ENCODE results near the gene TEX13D.
"Not testable (repeated sequence)": the region's sequence is repeated elsewhere in the genome, so short reads cannot be mapped to it uniquely, and the experiment has no call there.

Gene TEX13D

DNA sequence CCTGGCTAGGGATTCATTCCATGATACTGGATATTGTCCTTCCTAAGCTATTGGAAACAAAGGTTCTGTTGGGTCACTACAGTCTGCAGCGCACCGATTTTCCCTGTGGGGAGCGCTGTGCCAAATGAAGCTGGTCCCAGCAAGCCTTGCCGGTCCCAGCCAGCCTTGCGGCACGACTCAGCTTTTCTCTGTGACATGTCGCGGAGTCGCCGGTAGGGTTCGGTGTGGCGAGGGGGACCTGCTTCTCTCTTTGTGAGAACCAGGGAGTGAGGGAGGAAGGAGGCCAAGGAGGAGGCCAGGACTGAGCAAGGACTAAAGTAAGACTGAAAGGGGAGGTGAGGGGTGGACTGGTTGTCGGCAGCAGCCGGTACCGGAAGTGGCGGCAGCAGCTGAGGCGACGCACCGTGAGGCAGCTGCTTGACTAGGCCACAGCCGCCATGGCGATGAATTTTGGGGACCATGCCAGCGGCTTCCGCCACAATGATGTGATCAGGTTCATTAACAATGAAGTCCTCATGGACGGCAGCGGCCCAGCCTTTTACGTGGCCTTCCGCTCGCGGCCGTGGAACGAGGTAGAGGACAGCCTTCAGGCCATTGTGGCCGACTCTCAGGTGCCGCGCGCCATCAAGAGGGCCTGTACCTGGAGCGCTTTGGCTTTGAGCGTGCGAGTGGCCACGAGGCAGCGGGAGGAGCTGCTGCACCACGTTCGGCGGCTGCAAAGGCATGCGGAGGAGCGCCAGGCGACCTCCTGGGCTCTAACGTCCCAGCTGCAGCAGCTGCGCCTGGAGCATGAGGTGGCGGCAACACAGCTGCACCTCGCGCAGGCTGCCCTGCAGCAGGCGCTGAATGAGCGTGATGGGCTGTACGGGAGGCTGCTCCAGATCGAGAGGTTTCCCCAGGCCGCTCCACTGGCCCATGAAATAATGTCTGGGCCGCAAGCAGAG lies at the start of gene TEX13D:
TEX13D (plus strand) TSS at position 180 of the 944 bp plus-strand sequence; CDS start at position 438, 258 bp downstream.
- no peak for DNase-seq

DNA sequence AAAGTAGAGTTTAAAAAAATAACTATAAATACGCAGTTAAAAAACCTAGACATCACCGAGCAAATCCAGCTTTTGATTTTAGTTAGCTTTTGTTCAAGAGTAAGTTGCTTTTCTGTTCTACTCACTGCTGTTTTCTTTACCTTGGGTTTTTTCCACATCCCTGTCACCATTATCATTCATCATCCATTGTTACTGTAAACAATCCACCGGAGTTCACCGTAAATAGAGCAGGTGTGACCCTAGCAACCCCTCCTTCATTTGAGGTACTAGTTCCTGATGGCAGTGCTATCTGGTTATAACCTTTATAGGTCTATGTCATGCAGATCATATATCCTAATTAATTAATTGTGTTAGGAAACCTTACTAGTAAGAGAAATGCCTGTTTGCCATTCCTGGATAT lies 43.0 kb upstream of the TEX13D start:
- DNase-seq, result no peak

DNA sequence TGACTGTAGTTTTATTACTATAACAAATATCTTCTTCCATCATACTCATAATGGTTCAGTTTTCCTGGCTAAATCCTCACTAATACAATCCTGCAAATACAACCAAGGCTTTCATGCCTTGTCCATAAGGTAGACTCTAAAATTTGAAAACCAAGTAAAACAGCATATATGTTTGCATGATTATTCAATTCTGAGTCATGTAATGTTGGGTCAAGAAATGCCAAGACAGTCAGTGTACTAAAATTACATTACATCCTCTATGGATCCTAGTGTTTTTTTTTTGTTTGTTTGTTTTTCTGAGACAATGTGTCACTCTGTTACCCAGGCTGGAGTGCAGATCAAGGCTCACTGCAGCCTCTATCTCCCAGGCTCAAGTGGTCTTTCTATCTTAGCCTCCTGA lies 38.6 kb upstream of the TEX13D start:
- DNase-seq, result no peak

DNA sequence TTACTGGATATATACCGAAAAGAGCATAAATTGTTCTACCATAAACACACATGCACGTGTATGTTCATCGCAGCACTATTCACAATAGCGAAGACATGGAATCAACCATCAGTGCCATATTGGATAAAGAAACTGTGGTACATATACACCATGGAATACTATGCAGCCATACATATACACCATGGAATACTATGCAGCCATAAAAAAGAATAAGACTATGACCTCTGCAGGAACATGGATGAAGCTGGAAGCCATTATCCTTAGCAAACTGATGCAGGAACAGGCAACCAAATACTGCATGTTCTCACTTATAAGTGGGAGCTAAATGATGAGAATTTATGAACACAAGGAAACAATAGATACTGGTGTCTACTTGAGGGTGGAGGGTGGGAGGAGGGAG lies 33.1 kb upstream of the TEX13D start:
- DNase-seq, result not testable (repeated sequence)

DNA sequence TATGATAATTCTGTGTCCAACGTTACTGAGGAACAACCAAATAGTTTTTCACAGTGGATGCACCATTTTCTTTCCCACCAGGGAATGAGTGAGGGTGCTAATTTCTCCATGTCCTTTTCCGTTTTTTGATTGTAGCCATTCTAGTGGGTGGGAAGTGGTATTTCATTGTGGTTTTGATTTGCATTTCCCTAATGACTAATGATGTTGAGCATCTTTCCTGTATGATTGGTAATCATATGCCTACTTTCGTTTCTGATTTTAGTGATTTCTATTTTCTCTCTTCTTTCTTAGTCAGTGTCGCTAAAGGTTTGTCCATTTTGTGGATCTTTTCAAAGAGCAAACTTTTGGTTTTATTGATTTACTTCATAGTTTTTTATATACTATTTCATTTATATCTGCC lies 32.1 kb upstream of the TEX13D start:
- no peak for DNase-seq

DNA sequence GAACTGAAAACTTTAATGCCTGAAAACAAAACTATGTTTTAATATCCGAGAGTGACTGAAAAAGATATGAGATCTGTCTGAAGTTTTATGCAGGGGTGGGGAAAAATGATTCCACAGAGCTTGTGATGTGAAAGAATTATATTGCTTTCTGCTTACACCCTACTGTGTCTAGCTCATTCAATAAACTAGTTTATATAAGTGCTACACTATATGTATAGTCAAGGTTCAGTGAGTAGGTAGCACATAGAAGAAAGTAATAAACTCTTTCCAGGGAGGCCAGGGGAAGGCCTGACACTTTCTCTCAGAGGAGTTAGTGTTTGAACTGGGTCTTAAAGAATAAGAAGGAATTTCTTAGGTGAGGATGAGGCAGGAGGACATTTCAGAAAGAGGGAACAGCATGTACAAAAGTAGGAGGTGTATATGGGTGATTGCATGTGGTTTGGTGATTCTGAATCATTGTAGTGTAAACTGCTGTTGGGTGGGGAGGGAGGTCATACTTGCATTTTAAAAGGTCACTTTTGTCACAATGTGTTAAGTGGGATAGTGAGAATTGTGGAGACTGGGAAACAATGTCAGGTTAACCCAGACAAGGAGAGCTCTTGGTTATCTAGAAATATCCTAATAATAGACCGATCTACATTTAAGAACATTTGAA lies 25.1 kb upstream of the TEX13D start:
- no peak for DNase-seq

DNA sequence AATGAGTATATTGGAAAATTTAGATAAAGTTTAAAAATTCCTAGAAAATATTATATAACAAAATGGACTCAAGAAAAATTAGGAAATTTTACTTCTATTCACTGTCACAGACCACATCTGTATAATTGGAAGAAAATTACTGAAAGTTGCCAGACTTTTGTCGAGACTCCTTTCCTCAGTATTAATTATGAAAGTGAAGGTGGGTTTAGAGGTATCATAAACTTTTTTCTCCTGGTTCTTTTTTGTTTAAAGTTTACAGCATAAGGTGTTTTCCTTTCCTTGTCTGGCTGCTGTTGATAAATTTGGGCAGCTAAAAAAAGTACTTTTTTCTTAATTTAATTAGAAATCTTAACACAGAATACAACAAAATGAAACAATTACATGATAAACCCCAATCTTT lies 6.7 kb upstream of the TEX13D start:
- no peak for DNase-seq

DNA sequence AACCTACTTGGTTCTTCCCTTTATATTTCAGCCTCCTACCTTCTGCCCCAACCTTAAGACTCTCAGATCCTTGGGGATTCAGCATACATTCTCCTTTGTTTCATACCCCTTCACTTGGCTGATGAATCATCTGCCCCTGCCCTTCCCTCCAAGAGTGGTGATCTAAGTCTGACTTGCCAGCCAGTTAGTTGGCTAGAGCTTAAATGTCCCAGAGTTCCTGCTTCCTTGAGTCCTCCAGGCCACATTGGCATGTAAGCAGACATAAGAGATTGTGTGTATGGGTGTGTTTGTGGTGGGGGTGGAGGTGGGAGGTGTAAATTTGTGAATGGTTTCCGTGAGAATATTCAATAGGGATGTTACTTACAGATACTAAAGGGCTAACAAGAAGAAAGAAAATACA lies 3.7 kb upstream of the TEX13D start:
- no peak for DNase-seq

DNA sequence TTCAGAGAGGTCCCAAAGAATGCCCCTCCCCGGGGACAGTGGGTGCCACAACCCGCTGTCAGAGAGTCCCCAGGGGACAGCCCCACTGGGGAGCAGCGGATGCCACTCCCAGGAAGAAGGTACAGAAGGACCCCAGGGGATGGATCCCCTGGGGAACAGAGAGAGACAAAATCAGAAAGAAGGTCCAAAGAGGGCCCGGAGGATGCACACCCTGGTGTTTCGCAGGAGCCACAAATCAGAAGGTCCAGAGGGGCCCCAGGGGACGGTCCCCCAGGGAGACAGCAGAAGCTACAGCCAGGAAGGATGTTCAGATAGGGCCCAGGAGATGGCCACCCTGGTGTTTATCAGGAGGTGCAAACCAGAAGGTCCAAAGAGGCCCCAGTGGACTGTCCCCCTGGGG lies 1.4 kb downstream of the TEX13D start:
- no peak for DNase-seq

DNA sequence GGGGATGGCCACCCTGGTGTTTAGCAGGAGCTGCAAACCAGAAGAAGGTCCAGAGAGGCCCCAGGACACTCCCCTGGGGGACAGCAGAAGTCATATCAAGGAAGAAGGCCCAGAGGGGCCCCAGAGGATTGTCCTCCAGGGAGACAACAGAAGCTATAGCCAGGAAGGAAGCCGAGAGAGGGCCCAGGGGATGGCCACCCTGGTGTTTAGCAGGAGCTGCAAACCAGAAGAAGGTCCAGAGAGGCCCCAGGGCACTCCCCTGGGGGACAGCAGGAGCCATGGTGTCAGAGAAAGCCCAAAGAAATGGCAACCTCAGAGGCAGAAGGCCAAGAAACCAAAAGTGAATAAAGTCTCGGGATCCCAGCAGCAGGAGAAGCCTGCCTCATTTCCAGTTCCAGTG lies 2.1 kb downstream of the TEX13D start:
- DNase-seq, result not testable (repeated sequence)

DNA sequence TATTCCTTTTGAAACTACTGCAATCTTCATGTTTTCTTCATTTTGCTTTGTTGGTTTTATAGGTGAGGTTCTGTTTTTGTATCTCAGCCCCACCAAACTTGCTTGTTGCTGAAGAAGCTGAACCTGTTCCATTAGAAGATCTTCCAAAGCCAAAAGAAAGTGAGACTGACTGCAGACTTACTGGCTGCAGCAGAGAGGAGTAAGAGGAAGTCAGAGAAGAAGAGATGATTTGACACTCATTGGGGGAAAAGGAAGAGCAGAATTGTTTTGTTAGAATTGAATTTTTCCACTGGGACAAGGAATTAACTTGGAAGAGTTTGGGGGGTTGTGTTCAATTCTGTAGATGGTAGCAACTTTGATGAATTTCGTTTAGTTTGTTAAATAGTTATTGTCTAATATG lies 3.1 kb downstream of the TEX13D start:
- no peak for DNase-seq

DNA sequence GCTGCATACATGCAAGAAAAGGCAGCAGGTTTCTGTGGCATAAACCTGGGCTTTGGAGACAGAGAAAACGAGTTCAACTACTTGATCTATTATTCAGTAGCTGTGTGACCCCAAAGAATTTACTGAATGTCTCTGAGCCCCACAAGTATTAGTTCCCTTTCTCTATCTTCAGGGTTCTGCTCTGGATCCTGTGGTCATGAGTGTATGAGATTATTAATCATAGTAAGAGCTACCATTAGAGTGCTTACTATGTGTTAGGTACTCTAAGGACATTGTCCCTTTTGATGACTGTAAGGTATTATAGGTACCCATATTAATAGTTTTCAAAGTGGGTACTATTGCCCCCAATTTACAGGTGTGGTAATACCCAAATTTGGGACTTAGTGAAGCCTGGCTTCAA lies 5.5 kb downstream of the TEX13D start:
- no peak for DNase-seq

DNA sequence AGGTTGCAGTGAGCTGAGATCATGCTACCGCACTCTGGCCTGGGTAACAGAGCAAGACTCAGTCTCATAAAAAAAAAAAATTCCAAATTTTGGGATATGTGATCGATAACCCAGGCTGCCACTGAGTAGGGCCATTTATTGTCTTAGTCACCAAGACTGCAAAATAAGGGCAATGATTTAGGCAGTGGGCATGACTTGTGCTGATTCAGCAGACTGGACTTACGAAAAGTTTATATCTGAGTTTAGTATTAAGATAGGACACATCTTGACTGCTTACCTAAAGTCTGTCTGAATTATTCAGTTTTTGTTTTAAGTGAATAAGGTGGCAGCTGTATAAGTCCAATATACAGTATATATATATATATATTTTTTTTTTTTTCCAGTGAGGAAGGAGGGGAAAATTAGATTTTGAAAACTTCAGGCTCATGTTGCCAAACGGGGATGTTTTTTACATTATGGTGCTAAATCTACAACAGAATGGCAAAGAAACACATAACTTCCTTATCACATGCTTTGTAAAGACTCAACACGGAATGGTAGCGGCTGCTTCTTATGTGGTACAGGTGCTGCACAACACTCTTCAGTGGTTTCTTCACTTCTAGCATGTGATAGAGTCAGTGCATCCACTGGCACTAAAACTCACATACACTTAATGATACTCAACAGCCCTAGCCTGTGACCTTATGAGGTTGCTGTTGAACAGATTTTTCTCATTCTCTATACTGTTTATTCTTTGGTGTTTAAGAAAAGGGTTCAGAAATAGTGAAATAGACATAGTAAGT lies 6.5 kb downstream of the TEX13D start:
- DNase-seq, result no peak

DNA sequence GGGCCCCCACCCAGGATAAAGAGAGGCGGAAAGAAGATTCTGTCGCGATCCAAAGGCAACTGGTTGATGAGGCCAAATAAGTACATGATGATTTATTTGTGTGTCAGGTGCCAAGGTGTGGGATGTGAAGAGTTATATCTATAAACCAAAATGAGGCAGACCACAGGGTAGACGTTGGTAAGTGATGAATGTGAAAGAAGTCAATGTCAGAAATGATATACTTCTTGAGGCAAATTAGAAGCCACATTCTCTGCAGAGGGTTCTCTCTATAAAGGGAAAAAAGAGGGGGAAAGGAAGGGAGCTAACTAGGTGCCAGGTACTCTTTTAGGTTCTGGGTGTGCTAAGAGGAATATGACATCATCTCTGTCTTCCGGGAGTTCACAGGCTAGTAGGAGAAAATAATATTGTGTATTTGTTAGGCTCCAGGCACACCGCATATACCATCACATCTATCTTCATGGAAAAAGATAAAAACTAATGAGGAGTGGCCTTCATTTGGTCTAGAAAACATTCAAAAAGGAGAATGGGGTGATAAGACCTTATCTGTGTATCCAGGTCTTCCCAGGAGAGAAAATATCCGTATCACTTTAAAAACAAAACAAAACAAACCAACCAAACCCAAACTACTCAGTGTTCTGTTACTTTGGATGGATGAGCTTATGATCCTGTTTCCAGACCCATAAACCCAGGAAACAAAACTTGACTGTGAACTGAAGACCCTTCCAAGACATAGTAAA lies 9.1 kb downstream of the TEX13D start:
- DNase-seq, result no peak

DNA sequence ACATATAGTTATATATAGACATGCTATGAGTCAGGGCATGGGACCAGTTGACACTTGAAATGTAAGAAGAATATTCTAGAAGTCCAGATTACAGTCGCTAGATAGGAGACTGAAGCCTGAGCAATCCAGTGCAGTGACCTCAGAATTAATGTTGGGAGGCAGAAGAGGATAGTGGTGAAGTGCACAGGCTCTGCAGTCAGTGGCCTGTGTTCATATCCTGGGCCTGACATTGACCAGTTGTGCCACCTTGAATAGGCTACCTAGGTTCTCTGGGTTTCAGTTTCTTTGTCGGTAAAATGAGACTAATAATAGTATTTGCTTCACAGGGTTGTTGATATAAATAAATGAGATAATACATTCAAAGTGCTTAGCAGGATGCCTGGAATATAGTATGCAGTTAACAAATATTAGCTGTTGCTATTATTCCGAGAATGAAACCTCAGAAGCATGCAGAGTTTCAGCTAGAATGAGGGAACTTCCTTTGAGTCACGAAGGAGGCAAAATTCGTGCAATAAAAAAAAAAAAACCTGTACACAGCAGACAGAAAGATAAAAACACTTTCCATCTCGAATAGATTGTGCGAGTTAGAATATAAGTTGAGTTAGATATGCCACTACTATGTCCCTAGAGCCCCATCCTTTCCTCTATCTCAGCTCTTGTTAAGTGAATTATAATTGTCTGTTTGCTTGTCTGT lies 9.9 kb downstream of the TEX13D start:
- no peak for DNase-seq

DNA sequence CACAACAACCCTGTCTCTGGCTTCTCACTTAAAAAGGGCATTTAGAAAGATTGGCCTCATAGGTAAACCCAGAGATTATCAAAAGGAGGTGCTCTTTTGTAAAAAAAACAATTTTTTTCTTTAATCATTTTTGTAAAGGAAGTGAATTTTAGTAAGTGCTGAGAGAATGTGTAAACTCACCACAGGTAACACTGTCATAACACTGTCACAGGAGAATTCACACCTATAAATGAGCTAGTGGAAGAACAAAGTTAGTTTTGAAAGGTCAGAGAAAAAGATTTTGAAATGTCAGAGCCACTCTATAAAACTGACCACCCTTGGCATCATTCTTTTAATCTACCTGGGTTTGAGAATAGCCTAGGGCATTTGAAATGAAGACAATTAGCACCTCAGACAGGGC lies 10.6 kb downstream of the TEX13D start:
- no peak for DNase-seq

DNA sequence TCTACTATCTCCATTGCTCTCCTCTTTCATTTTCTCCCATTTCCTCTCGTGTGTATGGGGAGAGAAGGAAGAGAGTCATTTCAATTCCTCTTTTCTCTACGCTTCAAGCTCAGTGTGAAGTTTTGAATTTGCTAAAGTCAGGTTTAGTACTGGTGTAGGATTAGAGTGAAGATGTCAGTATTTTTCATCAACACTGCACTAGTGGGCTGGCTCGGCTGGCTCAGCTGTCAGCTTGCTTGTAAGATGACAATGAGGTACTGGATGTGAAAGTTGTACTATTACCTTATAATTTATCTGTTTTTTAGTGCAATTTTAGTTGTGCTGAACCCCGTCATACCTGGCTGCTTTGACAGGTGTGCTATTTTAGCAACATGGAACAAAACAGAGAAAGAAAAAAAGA lies 11.8 kb downstream of the TEX13D start:
- no peak for DNase-seq

DNA sequence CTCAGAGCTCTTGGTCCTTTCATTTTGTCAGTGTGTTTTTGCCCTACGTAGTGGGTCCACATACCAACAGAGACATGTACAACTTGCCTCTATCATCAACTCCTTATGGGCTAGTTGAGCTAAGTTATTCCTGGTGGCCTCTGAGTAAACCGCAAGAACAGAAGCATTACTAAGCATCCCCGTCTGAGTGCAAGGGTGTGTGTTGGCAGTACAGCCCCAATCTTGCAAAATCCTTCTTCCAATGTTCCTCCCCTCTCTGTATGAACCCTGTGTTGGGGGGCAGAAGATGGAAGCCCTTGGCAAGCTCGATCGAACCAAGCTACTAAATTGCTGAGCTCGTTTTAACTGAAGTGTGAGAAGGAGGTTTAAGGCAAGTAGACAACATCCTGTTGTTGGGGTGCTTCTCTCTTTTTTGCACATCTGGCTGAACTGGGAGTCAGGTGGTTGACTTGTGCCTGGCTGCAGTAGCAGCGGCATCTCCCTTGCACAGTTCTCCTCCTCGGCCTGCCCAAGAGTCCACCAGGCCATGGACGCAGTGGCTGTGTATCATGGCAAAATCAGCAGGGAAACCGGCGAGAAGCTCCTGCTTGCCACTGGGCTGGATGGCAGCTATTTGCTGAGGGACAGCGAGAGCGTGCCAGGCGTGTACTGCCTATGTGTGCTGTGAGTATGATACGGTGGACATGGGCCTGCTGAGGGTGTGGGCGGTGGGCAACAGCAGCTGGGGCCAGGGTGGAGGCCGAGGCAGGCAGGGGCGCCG lies 13.8 kb downstream of the TEX13D start, which contains the start of gene SH2D1A:
SH2D1A (plus strand) TSS at position 447 of the 760 bp plus-strand sequence; CDS start at position 527, 80 bp downstream.
- DNase-seq, result no peak

DNA sequence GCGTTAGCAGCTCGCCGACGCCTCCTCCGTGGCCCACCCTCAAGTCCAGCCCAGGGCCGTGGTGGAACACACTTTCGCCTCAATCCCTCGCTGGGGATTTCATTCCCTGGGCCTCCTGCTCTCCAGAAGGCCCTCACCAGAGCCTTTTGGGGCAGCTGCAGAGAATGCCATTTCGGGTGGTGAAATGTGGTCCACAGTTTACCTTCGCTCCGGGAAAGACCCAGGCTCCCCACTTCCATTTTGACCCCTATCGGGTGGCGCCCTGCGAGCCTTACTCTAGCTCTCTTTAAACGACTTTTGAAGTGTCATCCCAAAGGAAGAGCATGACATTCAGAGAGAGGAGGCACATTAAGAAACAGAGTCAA lies 14.4 kb downstream of the TEX13D start:
- DNase-seq, result no peak

DNA sequence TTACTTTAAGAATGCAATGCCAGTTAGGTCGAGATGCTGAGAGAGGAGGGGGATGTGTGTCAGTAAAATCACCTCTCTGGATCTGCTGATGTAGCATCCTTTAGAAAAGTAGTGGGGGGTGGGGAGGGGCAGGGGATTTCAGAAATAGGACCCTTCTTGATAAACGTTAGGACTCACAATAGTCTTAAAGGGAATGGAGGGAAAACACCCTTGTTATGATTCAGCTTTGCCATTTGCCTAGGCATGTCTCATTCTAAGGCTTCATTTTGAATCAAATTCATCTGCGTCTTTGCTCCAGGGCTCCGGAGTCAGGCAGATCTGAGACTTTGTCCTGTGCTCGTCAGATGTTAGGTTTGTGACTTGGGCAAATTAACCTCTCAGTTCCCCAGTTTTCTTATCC lies 14.8 kb downstream of the TEX13D start:
- no peak for DNase-seq

DNA sequence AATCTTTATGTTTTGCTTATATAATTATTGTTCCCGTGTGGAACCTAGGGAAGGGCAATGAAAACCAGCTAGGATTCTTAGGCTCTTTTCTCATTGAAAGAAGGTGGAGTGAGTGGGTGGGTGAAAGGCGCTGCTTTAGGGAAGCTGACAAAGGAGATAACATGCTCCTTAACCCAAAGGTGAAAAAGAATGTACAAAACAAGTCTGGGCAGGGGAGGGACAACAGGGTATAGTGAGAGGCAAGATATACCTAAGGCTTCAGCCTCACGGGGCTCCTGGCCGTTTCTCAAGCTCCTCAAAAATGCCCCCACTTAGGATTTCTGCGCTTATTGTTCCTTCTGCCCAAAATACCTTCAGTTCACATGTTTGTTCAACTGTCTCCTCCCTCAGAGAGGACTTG lies 15.7 kb downstream of the TEX13D start:
- DNase-seq, result no peak
